ENCODE results near the gene NCAPD3. TPM values are rescaled to one million over a fixed set of nuclear protein-coding genes. Genes with fewer than 3 reads are reported as not detected.

The NCAPD3 gene, protein sequence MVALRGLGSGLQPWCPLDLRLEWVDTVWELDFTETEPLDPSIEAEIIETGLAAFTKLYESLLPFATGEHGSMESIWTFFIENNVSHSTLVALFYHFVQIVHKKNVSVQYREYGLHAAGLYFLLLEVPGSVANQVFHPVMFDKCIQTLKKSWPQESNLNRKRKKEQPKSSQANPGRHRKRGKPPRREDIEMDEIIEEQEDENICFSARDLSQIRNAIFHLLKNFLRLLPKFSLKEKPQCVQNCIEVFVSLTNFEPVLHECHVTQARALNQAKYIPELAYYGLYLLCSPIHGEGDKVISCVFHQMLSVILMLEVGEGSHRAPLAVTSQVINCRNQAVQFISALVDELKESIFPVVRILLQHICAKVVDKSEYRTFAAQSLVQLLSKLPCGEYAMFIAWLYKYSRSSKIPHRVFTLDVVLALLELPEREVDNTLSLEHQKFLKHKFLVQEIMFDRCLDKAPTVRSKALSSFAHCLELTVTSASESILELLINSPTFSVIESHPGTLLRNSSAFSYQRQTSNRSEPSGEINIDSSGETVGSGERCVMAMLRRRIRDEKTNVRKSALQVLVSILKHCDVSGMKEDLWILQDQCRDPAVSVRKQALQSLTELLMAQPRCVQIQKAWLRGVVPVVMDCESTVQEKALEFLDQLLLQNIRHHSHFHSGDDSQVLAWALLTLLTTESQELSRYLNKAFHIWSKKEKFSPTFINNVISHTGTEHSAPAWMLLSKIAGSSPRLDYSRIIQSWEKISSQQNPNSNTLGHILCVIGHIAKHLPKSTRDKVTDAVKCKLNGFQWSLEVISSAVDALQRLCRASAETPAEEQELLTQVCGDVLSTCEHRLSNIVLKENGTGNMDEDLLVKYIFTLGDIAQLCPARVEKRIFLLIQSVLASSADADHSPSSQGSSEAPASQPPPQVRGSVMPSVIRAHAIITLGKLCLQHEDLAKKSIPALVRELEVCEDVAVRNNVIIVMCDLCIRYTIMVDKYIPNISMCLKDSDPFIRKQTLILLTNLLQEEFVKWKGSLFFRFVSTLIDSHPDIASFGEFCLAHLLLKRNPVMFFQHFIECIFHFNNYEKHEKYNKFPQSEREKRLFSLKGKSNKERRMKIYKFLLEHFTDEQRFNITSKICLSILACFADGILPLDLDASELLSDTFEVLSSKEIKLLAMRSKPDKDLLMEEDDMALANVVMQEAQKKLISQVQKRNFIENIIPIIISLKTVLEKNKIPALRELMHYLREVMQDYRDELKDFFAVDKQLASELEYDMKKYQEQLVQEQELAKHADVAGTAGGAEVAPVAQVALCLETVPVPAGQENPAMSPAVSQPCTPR (N-terminal part only)
- 10 to 100 TPM in 2 of 7 donors, 1 to 10 TPM in 5; 6.2 to 12.1 (median 9.9) TPM for total RNA-seq
- 1 to 10 TPM; 5.8 to 6.7 TPM for polyA plus RNA-seq
- long read RNA-seq, donor 1, partial matches to known transcripts: 4 of 5 reads
- long read RNA-seq, donor 1, other reads (novel, unspliced or antisense): 1 of 5 reads
- long read RNA-seq, donor 2, full-length matches to known transcripts: 3 of 61 reads
- long read RNA-seq, donor 2, partial matches to known transcripts: 58 of 61 reads
- long read RNA-seq, donor 2, other reads (novel, unspliced or antisense): 0 of 61 reads
- long read RNA-seq, donor 3, full-length matches to known transcripts: 4 of 13 reads
- long read RNA-seq, donor 3, partial matches to known transcripts: 0 of 13 reads
- long read RNA-seq, donor 3, other reads (novel, unspliced or antisense): 9 of 13 reads

DNA sequence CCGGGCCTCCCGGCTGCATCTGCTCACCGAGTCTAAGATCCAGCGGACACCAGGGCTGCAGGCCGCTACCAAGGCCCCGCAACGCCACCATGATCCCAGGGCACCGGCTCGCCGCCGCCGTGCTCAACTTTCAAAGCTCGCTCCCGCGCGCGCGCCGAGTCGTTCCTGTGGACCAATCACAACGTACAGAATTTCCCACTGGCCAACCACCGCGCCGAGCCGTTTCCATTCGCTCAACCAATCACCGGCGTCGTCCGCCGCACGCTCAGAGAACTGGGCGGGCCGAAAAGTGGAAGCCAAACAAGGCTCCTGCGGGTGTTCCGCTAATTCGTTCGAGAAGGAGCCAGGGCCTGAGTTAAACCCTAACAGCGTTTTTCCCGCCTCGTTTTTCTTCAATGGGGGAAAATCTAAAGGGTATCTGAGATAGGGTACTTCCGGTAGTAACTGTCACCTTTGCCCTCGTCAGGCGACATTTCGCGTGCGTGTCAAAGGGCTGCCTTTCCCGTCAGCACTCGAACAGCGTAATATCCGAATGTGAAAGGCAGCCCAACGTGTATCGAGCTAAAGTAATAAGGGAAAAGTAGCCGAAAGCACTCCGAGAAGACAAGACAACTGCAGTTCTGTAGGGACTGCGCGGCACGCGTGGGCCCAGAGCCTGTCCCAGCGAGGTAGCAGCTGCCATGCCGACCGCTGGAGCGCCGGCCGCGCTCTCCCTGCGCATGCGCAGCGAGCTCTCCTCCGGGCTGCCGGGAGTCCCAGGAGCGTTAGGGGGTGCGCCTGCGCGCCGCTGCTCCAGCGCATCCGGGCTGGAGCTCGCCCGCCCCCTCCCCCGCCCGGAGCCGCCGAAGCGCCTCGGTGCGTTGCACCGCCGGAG lies at the start of gene NCAPD3, which contains the start of gene VPS26B:
Gene NCAPD3, minus strand, starts transcription at position 132 of the 874 bp plus-strand sequence. Its CDS starts 41 bp downstream, at position 91.
Gene VPS26B, plus strand, starts transcription at position 836 of the 874 bp plus-strand sequence. CDS start 452 bp downstream, outside the sequence.
- peak; percentile 93 to 97 (median 94) for DNase-seq
- Histone ChIP-seq H3K4me3 (peak within 1 kb of the TSS; percentile 60), H3K36me3 (no peaks in the 10 kb centered on the region), H3K4me1 (ENCODE audit: insufficient read depth) (peaks cover 9% of the 10 kb centered on the region), H3K27ac (peak within 1 kb of the TSS; percentile 59 to 88), H3K9me3 (no peaks in the 10 kb centered on the region), H3K27me3 (no peaks in the 10 kb centered on the region)
- TF ChIP-seq EP300 (IDR thresholded peaks at IDR 0.05) (peak; percentile 87), POLR2A (IDR thresholded peaks at IDR 0.05) (peak; percentile 98)
- TF ChIP-seq, protein P1, sequence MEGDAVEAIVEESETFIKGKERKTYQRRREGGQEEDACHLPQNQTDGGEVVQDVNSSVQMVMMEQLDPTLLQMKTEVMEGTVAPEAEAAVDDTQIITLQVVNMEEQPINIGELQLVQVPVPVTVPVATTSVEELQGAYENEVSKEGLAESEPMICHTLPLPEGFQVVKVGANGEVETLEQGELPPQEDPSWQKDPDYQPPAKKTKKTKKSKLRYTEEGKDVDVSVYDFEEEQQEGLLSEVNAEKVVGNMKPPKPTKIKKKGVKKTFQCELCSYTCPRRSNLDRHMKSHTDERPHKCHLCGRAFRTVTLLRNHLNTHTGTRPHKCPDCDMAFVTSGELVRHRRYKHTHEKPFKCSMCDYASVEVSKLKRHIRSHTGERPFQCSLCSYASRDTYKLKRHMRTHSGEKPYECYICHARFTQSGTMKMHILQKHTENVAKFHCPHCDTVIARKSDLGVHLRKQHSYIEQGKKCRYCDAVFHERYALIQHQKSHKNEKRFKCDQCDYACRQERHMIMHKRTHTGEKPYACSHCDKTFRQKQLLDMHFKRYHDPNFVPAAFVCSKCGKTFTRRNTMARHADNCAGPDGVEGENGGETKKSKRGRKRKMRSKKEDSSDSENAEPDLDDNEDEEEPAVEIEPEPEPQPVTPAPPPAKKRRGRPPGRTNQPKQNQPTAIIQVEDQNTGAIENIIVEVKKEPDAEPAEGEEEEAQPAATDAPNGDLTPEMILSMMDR (IDR thresholded peaks at IDR 0.05): peak in 2 of 3 donors; percentile 30 to 47
- WGBS, 3 donors: 0 to 1% (median 0%) methylated on average over 63 to 89 of the region's 89 CpGs
- intact Hi-C loops (cut with DNase I): loop anchor here in 1 of 4 donors (5.0 to 10.0 kb wide), 2 partner anchors 108 to 189 kb away; partner anchors contain the start of gene GLB1L2

DNA sequence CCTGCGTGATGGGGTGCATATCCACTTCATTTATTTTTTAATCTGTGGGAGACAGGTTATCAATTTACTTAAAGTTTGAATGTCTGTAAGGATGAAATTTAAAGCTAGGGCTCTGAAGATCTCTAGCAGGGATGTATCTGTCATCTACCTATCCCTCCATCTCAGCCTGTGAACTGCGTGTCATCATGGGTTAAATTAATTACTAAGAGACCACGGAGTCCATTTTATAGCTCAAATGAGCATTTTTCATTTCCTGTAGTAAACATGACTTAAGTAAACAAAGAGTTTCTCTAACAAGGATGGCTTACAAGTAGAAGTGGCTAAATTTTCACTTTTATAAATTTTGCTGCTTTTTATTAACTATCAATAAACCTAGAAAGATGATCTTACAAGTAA lies 49.5 kb upstream of the NCAPD3 start:
- DNase-seq: no peak
- Histone ChIP-seq H3K9me3 (peaks cover 0 to 2% of the 10 kb centered on the region in 2 donors), H3K36me3 (no peaks in the 10 kb centered on the region), H3K27ac (no peak overlapping the region), H3K27me3 (no peaks in the 10 kb centered on the region), H3K4me1 (ENCODE audit: insufficient read depth) (peaks cover 6% of the 10 kb centered on the region), H3K4me3 (no peak overlapping the region)
- TF ChIP-seq POLR2A (IDR thresholded peaks at IDR 0.05) (no peak), EP300 (IDR thresholded peaks at IDR 0.05) (no peak)
- TF ChIP-seq, protein P1 (IDR thresholded peaks at IDR 0.05): no peak
- WGBS, 3 donors: 32 to 38% (median 36%) methylated on average over 3 of the region's 3 CpGs
- intact Hi-C loops (cut with DNase I): no loop called here

DNA sequence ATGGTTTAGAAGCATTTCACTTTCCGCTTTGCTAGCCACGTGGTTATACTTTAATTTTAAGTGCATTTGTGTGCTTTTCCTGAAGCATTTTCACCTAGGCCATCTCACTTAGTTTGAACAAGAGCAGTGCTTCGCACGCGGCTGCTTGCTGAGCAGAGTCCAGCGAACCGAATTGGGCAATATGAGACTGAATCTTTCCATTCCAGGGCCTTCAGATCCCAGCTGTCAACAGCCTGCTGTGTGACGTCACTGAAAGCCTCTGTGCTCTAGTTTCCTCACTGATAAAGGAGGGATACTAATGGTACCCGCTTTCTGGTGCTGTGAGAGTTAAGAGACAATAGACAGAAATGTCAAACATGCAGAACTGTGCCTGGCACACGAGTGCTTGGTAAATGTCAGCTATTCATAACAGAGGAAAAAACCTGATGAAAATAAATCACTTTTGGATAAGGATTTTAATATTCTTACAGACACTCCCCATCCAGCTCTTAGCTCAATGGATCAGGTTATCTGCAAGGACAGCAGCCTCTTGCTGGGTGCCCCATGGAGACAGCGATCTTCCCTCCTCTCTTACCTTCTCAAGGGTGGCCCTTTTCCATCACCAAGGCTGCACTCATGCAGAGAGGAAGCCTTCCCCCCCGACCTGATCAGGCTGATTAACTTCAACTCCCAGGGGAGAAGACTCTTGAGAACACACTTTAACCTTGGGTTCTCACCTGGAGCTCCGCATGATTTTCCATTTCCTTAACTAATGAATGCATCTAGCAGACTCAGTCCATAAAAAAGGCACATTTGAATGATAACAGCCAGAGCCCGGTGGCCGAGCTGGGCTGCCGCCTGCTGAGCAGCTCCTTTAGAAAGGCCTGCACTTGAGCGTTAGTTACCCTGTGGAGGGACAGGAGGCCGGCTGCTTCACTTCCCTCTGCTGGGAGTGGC lies 48.9 kb upstream of the NCAPD3 start:
- Histone ChIP-seq H3K27me3 (no peaks in the 10 kb centered on the region), H3K4me3 (no peak overlapping the region), H3K36me3 (no peaks in the 10 kb centered on the region), H3K27ac (no peak overlapping the region), H3K4me1 (ENCODE audit: insufficient read depth) (peaks cover 6% of the 10 kb centered on the region), H3K9me3 (no peaks in the 10 kb centered on the region)
- TF ChIP-seq POLR2A (IDR thresholded peaks at IDR 0.05): no peak
- TF ChIP-seq, protein P1 (IDR thresholded peaks at IDR 0.05): no peak
- no peak for TF ChIP-seq EP300 (IDR thresholded peaks at IDR 0.05)
- intact Hi-C loops (cut with DNase I): no loop called here
- WGBS, 3 donors: 30 to 33% (median 32%) methylated on average over 18 of the region's 18 CpGs
- no peak for DNase-seq

All from ovary (tissue), 10 donors.